GM19452 (cell line): Measurements from ENCODE around the gene PAQR5.
"Not testable (repeated sequence)": the region's sequence is repeated elsewhere in the genome, so short reads cannot be mapped to it uniquely, and the experiment has no call there.

Experiments
- ATAC-seq: cut with Tn5 transposase; IDR thresholded peaks from one replicate; pipeline ENCODE4 v1.9.1; 2021; ENCODE audit not compliant: unreplicated experiment

PAQR5 gene

GRCh38 chr15:69314736-69315135, 16.0 kb downstream of the PAQR5 start:
- ATAC-seq: no peak

DNA sequence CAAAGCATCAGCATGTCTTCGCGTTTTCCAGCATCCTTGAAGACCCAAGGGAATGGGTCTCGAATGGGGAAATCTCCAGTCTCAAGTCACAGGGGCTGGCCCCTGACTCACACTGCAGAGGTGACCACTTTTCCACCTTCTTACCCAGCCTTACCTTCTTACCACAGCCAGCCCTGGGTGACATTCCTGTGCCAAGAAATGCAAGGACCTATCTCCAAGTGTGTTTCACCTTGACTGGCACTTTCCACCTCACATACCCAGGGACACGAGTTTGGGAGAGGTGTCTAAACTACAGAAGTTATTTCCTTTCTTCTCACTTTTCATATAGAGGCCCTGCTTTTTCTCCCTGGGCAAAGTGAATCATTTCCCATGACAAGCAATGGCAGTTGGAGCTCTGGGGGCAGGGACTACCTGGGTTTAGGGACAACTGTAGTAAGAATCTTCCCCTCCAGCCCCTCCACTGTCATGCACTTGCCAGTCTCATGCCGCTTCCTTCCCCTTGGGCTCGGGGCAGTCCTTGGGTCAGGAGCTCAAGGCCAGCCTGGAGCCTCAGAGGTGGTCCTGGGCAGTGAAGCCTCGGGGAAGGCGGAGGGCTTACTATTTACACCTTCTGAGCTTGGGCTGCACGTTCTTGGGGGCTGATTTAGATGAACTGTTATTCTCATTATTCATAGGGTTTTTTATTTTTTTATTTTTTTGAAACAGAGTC, 16.8 kb downstream of the PAQR5 start:
- no peak for ATAC-seq

DNA sequence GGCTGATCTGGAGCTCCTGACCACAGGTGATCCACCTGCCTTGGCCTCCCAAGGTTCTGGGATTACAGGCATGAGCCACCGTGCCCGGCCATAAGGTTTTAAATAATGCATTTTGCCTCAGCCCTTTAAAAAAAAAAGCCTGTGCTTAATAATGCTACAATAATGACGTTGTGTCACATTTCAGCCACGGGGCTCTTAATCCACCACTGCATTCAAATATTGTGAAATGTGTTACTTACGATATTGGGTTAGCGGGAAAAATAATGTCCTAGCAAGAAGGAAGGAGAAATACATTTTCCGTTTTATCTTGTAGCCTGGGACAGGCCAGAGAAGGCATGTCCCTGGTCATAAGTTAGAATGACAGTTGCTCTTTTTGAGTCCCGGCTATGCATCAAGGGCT, 17.6 kb downstream of the PAQR5 start:
- no peak for ATAC-seq

- no peak for ATAC-seq
Measured at GRCh38 chr15:69317392-69317841, 18.7 kb downstream of the PAQR5 start.

DNA sequence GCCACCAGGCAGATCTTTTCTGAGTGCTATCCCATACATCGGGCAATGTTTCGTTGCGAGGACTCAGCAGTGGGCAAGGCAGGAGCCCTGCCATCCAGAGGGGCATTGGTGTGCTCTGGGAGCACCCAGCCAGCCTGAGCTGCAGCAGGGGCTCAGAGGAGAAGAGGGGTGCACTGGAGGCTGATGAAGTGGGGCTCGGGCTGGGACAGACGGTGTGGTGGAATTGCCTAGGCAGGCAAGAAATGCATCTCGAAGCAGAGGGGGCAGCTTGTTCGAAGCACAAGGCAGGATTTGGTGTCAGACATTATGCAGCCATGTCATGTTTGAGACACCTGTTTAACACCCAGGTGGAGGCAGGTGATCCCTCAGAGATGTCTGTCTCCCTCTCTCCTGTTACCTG, 19.3 kb downstream of the PAQR5 start:
- no peak for ATAC-seq

DNA sequence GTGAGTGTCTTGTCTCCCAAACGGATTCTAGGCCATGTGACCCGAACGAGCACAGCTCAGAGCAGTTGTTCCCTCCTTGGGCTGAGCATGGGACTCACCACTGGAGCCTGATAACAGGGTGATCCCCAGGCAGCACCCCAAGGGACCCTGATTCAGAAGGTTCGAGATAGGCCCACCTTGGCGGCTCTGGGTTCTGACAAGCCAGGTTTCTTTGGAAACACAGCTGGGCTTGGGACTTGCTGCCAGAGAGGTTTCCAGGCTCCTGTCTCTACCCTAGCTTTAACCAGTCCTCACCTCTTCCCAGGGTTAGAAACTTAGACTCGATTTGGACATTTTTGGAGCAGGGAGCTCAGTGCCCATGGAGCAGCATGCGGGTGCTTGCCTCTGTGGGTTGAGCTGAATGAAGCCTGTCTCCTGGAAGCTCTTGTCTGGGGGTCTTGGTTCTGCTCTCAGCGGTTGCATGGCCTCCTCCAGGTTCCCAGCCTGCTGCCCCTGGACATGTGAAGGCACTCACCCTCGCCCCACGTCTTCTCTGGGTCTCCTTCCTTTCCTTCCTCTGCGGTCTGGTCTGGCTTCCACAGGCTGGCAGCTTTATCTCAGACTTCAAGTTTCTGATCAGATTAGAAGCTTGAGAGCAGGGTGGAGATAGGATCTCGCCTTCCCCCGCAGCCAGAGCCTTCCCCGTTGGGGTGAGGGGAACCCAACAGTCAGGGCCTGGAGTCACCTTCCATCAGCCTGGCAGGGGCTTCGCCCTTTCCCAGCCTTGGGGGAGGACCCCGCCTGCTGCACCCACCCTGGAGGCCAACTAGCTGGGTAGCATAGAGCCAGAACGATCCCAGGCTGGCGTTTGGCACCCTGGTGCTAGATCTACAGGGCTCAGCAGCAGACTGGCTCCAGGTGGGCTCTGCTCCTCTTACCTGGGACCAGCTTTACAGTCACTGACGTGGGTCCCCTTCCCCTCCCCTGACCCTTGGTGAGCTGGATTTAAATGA, 21.0 kb downstream of the PAQR5 start:
- no peak for ATAC-seq

GRCh38 chr15:69320977-69321554, 22.4 kb downstream of the PAQR5 start:
- no peak for ATAC-seq

- no peak for ATAC-seq
Measured at GRCh38 chr15:69323893-69324430, 25.2 kb downstream of the PAQR5 start.

GRCh38 chr15:69324565-69324964, 25.9 kb downstream of the PAQR5 start:
- ATAC-seq: no peak

DNA sequence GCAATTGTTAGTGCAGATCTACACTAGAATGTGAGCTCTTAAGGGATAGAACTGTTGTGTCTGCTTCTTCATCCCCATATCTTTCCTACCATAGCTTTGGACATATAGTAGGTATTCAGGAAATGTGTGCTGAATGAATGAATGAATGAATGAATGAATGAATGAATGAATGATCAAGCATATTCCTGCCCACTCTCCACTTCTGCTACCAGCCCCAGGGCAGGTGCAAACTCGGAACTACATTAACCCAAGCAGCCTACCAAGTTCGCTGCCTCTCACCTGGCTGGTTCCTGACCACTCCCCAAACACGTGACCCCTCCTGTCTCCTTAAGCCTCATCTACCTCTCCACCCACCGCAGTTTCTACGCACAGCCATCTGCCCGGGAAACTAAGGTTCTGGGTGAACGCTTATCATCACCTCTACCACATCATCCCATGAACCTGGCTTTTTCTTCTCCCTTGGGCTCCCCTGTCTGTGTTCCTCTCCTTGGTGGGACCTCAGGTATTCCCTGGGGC, 26.8 kb downstream of the PAQR5 start:
- ATAC-seq: no peak

- ATAC-seq: no peak
Measured at GRCh38 chr15:69328080-69328479, 29.4 kb downstream of the PAQR5 start.

DNA sequence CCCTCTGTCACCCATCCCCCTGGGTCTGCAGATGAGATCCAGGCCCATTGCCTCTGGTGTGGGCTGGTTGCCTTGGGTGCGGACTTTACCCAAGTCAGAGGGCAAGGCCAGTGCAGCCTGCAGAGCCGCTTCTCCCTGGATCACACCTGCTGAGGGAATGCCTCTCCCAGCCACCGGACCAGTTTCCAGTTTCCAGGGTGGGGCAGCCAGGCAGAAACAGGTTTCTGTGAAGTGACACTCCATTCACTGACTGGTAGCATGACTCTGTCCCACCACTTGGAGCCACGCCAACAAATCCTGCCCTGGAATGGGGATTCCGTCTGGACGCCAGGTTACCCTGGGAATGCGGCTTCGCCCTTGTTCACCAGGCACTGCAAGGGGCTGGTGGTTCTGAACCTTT, 30.0 kb downstream of the PAQR5 start:
- no peak for ATAC-seq

GRCh38 chr15:69337138-69337537, 38.4 kb downstream of the PAQR5 start:
- ATAC-seq: no peak

GRCh38 chr15:69338535-69339213, 40.0 kb downstream of the PAQR5 start:
- ATAC-seq: no peak

DNA sequence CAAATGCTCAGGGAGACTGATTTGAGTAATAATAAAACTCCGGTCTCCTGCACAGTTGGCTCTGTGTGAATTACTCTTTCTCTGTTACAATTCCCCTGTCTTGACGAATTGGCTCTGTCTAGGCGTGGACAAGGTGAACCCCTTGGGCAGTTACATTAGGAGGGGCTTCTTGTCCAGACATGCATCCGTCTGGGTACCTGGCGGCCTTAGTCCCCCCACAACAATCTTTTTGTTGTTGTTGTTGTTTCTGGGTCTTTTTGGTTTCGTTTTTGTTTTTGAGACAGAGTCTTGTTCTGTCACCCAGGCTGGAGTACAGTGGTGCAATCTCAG, 40.5 kb downstream of the PAQR5 start:
- ATAC-seq: not testable (repeated sequence)

DNA sequence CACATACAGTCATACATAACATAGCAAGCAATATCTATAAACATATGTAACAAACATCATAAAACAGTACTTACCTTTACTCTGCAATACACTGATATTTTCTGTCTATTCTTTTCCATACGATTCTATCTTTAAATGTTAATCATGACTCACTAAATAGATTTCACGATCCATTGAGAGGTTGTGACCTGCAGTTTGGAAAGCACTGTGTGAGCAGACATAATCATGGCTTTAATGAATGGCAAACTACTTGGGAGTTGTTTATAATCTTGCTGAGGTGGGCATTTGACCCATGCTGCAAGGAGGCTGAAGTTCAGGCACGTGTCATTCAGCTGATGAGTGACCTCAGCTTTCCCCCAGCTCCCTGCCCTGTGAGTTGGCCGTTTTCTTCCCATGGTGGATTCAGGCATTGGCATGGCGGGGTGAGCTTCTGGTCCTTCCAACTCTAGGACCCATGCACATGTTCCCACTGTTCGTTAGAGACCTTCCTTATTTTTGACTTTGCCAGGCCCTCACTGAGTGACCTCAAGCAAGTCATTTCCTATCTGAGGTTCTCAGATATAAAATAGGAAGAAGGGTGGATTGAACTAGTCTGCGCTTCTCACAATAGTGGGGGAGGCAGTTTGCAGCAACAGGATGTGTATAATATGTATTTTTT, 41.7 kb downstream of the PAQR5 start:
- ATAC-seq: no peak

GRCh38 chr15:69341356-69341755, 42.6 kb downstream of the PAQR5 start:
- ATAC-seq: no peak

GRCh38 chr15:69342460-69343076, 43.9 kb downstream of the PAQR5 start:
- no peak for ATAC-seq

- no peak for ATAC-seq
Measured at GRCh38 chr15:69343133-69343532, 44.4 kb downstream of the PAQR5 start.

- no peak for ATAC-seq
Measured at GRCh38 chr15:69344238-69344637, 45.5 kb downstream of the PAQR5 start.
